Measurements from ENCODE around the gene FAM3C. TPM values are rescaled to one million over a fixed set of nuclear protein-coding genes. Genes with fewer than 3 reads are reported as not detected.
"Not testable (repeated sequence)": the region's sequence is repeated elsewhere in the genome, so short reads cannot be mapped to it uniquely, and the experiment has no call there.

FAM3C gene, protein sequence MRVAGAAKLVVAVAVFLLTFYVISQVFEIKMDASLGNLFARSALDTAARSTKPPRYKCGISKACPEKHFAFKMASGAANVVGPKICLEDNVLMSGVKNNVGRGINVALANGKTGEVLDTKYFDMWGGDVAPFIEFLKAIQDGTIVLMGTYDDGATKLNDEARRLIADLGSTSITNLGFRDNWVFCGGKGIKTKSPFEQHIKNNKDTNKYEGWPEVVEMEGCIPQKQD
- 37.4 and 38.5 TPM in 2 replicates for total RNA-seq (2014; rRNA removed; shearing (Covaris generic))

DNA sequence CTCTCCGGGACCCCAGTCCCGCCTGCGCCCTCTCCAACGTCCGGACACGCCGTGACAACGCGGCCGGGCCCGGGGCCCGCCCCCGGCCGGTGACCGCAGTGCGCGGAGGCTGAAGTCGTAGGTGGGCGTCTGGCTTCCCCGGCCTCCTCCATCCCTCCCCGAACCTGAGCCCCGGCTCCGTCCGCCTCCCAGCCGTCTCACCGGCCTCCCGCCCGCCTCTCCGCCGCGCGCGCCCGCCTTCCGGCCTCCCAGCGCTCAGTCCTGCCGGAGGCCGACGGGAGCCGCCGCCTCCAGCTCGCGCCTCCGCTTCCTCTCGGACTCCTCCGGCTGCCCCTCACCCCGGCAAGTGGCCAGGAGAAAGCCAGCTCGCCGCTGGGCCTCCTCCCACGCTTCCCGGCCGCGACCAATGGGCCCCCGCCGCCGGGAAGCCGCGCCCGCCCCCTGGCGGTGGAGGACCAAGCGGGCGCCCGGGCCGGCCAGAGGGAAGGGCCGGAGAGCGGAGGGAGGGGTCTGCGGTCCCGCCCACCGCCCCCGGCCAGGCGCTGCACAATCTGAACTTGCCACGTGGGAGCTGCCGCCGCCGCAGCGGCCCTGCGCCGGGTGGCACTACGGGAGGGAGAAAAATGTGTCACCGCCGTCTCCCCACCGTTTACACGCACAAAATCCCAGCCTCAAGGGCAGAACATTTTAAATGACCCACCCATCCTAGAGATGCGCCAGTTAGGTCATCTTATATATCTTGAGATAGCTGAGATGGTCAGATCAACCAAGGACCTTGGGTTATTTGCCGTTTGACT, at the start of gene FAM3C:
Gene FAM3C, minus strand, starts transcription at position 348 of the 797 bp plus-strand sequence. CDS start 13,339 bp downstream, outside the sequence.
- DNase-seq (ENCODE audit: low spot score) = peak; percentile 96

DNA sequence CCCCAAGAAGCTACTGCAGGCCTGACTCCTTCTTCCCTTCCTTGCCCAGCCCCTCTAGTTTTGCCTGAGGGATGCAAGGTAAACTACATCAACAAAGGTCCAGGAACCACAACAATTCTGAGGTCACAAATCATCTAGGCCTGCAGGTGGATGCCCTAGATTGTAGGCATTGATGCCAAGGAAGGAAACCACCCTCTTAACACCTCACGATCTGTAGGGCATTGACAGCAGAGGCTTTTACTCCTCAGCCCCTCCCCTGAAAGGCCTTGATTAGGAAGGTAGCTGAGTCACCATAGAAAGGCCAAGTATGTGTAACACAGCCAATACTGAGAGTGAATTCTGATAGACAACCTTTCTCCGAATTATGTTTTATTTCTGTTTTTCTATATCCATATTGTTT, 46.7 kb upstream of the FAM3C start:
- peak; percentile 43 for DNase-seq (ENCODE audit: low spot score)

DNA sequence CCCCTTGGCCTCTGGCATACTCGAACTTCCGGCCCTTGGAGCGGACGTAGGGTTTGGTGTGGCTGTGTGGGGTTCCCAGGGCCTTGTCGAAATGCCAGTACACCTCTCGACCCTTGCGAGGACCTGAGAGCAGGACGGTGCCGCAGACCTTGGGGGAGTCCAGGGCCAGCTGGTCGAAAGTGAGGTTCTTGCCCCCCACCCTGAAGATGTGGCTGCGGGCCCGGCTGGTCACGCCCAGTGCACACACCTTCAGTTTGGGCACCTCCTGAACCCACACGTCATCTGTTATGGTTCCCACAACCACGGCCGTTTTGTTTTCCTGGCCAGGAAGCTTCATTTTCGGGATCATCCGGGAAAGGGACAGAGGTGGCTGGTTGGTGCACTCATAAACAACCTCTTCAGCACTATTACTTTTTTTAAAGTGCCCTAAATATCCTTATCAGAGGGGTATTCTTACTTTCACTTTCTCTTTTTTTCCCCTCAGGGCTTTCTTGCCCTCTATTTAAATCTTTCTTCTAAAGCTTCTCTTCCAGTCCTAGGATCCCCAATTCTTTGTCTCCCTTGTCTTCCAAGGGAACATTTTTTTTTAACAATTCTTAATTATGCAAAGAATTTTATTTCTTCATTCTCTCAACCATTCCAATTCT, 44.9 kb upstream of the FAM3C start:
- no peak for DNase-seq (ENCODE audit: low spot score)

DNA sequence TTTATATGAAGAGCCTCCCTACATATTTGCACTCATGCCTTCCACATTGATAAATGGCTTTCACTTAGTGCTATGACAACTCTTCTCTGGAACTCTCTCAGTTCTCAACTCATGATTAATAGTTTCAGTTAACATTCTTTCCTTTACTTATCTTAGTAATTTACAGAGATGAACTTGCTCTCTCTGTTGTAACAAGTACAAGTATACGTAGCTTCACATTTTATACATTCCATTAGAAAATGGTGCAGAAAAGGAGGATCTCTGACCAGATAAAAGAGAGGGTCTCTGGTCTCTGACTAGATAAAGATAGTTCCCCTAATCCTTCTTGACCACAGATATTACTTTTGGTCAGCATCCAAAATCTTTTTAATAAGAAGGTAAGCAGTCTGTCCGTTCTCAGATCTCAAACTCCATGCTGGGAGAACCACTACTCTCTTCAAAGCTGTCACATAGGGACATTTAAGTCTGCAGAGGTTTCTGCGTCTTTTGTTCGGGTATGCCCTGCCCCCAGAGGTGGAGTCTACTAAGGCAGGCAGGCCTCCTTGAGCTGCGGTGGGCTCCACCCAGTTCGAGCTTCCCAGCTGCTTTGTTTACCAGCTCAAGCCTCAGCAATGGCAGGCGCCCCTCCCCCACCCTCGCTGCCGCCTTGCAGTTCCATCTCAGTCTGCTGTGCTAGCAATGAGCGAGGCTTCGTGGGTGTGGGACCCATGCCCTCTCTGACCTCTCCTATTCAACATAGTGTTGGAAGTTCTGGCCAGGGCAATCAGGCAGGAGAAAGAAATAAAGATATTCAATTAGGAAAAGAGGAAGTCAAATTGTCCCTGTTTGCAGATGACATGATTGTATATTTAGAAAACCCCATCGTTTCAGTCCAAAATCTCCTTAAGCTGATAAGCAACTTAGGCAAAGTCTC, 42.2 kb upstream of the FAM3C start:
- peak; percentile 81 for DNase-seq (ENCODE audit: low spot score)

DNA sequence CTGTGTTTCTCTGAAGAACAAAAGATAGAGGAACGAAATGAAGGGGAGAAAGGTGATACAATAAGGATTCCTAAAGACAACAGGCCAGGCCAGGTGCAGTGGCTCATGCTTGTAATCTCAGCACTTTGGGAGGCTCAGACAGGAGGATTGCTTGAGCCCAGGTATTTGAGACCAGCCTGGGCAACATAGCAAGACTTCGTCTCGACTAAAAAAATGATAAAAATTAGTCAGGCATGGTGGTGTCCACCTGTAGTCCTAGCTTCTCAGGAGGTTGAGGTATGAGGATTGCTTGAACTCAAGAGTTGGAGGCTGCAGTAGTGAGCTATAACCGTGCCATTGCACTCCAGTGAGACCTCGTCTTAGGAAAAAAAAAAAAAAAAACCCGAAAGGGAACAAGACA, 41.4 kb upstream of the FAM3C start:
- DNase-seq (ENCODE audit: low spot score) = no peak

DNA sequence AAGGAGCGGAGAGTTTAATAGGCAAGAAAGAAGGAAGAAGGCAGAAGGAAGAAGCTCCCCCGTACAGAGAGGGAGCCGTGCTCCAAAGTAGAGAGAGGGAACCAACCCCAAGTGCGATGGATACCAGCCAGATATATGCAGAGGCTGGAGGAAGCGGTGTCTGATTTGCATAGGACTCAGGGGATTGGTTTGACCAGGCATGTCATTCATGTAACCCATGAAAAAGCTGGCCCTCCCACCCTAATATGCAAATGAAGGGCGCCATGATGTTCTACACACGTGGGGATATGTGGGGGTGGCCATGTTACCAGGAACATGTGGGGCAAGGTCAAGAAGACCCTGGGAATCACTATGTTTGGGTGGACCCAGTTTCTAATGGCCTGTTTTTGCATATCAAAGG, 40.6 kb upstream of the FAM3C start:
- DNase-seq (ENCODE audit: low spot score) = no peak

DNA sequence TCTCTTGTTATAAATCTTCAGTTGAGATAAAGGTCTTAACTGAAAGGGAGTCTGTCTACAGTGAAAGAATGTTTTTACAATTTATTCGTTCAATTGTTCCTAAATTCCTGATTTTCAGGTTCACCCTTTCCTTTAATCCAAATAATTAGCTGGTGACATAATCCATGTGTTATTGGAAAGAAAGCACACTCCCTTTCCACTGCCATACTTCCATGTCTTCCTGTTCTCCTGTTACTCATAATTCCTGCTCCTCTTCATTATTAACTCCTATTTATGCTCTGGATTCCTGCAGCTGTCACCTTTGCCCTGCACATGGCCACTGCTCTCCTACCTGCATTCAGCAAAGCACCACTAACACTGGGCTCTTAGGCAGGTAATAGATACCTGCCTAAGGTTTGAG, 40.0 kb upstream of the FAM3C start:
- no peak for DNase-seq (ENCODE audit: low spot score)

DNA sequence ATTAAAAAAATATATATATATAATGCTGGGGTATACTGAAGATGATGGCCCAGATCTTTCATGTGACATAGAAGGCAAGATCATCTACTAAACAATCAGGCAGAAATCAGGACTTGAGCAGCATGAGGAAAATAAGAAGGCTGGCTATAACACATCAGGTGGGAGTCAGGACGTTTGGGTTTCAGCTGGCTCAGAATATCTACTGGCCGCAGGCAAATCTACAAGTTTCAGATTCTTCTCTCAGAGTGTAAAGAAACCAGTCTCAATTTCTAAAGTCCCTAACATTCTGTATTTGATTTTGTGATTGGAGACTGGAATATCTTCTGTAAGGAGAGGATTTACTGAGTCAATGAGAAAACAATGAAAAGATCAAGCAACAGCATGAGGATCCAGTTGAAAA, 37.7 kb upstream of the FAM3C start:
- DNase-seq (ENCODE audit: low spot score) = no peak

DNA sequence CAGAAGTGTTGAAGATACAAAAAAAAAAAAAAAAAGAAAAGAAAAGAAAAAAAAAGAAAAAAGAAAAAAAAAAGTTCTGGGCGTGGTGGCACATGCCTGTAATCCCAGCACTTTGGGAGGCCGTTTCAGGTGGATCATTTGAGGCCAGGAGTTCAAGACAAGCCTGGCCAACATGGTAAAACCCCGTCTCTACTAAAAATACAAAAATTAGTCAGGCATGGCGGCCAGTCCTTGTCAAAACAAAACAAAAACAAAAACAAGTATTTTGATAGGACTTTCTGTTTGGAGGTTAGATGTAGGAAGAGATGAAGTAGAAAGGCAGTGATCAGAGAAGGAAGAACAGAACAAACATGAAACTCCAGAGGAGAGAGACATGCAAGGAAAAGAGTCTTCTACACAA, 36.4 kb upstream of the FAM3C start:
- DNase-seq (ENCODE audit: low spot score) = not testable (repeated sequence)

DNA sequence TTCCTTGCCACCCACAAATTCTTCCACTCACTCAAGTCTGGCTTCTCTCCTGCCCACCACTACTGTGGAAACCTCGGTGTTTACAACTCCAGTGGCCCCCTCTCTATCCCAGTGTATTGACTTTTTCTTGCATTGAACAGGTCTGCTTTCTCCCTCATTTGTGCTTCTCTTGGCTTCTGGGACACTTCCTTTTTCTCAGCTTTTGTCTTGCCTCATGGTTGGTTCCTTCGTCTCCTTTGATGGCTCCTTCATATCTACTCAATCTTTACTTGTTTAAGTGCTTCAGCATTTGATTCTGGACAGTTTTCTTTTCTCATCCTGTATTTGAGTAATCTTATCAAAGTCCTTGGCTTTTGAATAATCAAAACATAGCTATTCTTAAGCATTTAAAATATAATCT, 35.9 kb upstream of the FAM3C start:
- DNase-seq (ENCODE audit: low spot score) = no peak

DNA sequence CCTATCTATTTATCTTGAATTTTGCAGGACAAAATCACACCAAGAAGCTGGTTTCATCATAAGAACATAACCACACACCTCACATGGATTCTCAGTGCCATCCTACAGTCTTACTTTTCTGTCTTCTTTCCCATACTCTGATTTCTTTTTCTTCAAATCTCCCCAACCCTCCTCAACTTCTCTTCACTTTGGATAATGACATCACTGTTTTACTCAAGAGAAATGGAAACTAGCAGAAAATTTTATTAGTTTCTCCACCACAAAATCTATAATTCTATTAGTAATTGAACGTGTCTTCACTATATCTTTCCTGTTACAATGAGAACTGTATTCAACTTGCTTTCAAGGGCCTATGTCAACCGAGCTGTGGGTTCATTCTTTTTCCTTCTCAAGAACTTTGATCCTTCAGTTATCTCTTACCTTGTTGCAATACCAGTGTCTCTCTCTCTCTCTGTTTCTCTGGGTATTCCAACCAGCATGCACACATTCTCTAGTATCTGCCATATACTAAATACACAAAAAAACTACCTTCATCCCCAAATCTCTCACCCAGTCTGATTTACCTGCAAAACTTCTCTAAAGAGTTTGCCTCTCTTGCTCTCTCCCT, 35.4 kb upstream of the FAM3C start:
- DNase-seq (ENCODE audit: low spot score) = no peak

DNA sequence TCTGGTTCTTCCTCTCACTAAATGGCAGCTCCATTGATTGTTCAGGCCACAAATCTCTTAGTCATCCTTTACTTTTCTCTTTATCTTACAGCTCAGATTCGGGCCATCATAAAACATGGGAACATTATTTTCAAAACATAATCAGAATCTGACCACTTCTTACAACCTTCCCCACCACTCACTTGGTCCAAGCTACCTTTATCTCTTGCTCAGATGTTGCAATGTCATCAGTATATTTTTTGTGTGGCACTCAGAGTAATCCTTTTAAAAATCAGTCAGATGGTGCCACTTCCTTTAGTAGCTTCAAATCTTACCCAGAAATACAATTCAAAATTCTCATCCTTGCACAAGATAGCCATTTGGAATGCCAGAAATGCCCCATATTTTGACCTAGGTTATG, 34.5 kb upstream of the FAM3C start:
- DNase-seq (ENCODE audit: low spot score) = no peak

DNA sequence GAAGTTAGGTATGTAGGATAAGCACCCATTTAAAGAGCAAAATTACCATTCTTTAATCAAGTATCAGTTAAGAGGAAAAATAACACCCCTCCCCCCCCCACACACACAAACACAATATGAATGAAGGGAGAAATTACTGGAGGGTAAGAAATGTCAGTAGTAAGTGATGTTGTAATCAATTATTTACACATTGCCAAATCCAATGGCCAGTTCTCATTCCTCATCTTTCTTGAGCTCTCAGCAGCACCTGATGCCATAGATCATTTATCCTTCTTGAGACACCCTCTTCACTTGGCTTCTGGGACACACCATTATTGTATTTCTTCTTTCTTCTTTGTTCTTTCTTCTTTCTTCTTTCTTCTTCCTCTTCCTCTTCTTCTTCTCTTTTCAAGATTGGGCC, 33.7 kb upstream of the FAM3C start:
- no peak for DNase-seq (ENCODE audit: low spot score)

DNA sequence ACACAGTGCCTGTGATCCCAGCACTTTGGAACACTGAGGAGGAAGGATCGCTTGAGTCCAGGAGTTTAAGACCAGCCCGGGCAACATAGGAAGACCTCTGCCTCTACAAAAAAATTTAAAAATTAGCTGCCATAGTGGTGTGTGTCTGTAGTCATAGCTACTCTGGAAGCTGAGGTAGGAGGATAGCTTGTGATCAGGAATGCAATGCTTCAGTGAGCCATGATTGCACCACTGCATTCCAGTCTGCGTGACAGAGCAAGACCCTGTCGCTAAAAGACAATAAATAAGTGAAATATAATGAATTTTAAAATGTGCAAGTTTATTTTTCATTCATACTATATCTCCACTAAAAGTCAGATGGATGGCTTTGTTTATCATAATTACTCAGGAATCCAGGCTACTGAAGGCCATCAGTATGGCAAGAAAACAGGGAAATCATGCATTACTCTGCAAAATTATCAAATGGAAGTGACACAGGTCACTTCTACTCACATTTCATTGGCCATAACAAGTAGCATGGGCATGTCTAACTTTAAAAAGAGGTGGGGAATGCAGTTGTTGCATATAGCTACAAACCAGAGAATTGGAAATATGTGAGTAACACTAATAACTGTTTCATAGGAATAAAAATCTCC, 32.9 kb upstream of the FAM3C start:
- no peak for DNase-seq (ENCODE audit: low spot score)

DNA sequence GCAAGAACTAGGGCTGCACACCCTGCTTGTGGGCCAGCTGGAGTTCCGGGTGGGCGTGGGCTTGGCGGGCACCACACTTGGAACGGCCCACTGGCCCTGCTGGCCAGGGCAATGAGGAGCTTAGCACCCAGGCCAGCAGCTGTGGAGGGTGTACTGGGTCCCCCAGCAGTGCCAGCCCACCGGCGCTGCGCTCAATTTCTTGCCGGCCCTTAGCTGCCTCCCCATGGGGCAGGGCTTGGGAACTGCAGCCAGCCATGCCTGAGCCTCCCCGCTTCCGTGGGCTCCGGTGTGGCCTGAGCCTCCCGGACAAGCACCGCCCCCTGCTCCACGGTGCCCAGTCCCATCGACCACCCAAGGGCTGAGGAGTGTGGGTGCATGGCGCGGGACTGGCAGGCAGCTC, 25.6 kb upstream of the FAM3C start:
- DNase-seq (ENCODE audit: low spot score) = not testable (repeated sequence)

DNA sequence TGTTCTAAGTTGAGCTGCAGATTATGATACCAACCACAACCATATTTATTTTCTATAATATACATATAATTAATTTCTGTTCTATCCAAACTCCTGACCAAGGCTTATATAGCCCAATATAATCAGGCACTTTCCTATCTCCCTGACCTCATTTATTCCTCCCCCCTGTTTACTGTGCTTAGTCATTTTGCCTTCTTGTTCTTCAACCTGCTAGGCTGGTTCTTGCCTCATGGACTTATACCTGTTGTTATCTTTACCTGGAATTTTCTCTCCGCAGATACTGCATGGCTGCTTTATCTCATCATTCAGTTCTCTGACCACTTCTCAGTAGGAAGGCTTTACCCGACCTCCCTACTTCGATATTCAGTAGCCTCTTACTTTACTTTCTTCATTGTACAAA, 24.9 kb upstream of the FAM3C start:
- peak; percentile 88 for DNase-seq (ENCODE audit: low spot score)

DNA sequence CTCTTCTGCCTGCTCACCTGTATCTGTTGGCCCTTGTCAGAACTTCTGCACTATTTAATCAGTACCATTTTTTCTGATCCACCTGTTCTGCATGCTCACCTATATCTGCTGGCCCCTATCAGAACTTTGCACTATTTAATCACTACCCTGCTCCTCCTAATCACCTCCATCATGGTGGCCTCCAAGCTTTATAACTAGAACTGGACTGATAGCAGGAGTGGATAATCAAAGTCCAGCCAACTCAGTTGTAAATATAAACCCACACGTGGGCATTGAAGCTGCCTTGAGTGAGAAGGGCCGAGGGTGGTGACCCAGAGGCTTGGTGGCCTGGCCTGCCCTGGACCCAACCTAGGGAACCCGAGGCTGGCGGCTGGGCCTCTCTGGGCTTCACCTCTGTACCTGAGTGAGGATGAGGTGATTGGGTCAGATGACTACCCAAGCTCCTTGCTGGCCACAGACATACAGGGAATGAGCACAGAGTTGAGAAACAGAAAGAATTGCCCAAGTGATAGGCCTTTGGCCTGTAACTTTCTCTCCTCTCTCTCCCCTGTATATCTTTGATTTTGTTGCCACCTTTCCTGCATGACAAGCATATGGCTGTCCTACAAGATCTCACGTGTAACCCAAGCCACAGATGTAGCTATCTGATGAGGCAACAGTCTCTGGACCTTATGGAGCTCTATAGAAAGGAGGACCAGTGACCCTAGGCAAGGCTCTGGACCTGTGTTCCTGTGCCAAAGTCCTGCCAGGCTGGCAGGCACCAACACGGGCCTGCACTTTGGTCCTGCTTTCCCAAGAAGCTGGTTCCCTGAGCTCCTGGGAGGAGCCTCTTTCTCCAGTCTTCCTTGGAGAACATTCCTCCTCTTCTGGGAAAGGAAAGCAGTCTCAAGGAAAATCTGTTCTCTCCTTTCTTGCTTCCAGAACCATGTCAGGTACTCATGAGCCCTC, 23.4 kb upstream of the FAM3C start:
- peak; percentile 18 for DNase-seq (ENCODE audit: low spot score)

DNA sequence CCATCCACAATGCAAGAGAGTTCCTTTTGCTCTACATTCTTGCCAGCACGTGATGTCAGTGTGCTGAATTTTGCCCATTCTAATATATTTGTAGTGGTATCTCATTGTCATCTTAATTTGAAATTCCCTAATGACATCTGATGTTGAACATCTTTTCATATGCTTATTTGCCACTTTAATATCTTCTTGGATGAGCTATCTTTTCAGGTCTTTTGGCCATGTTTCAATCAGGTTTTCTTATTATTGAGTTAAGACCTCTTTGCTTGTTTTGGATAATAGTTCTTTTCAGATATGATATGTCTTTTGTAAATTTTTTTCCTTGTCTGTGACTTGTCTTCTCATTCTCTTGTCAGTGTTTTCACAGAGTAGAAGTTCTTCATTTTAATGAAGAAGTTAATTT, 20.4 kb upstream of the FAM3C start:
- no peak for DNase-seq (ENCODE audit: low spot score)

DNA sequence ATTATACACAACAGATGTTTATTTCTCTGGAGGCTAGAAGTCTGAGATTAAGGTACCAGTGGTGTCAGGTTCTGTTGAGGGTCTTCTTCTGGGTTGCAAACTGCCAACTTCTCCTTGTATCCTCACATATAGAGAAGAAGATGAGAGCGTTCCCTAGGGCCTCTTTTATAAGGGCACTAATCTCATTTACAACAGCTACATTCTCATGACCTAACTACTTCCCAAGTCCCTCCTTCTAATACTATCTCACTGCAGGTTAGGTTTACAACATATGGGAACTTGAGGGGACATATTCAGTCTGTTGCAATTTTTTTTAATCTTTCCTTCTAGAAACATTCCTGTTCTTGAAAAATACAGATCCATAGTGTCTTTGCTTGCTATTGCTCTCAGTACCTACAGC, 18.3 kb upstream of the FAM3C start:
- no peak for DNase-seq (ENCODE audit: low spot score)

DNA sequence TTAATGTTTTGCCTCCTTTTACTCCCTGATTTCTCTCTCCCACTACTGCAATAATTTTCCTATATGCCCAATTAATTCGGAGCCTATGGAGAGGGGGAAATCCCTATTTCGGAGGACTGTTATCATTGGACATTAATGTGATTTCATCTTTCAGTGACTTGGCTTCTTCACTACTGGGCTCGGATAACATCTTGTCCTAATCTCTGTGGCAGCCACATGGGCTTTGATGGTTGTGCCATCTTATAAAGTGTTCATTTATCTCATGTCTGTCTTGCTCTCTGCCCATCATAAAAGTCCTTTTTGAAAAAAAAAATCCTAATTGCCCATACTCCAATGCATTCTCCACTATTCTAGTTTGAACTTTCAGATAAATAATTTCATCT, 15.5 kb upstream of the FAM3C start:
- no peak for DNase-seq (ENCODE audit: low spot score)
